Measurements from ENCODE around the gene IGFBP3. TPM values are rescaled to one million over a fixed set of nuclear protein-coding genes. Genes with fewer than 3 reads are reported as not detected.

IGFBP3 gene
- total and polyA plus RNA-seq, 2 of the 13 experiments (the other 11 are each of a cell fraction or from before 2014, with no cell fraction given), result 57.5 TPM; not detected in 1

- no peak for TF ChIP-seq ZNF597 (CRISPR knock-in tag; IDR thresholded peaks at IDR 0.05)
- TF ChIP-seq BRCA1 (CRISPR knock-in tag; IDR thresholded peaks at IDR 0.05), result peak; percentile 95
- peak; percentile 94; the same call in 1 of the 2 replicates for TF ChIP-seq ZNF484 (CRISPR knock-in tag; IDR thresholded peaks at IDR 0.05; ENCODE audit: borderline replicate concordance, low read depth)
- TF ChIP-seq IRF9 (CRISPR knock-in tag; IDR thresholded peaks at IDR 0.05; ENCODE audit: borderline replicate concordance), result peak; percentile 81; the same call in 1 of the 2 replicates
- 0 out of 2 replicates have a peak, but pooled peaks have one; percentile 88 for TF ChIP-seq ZNF660 (CRISPR knock-in tag; IDR thresholded peaks at IDR 0.05; ENCODE audit: borderline replicate concordance, low read depth)
- TF ChIP-seq KAT8 (CRISPR knock-in tag; IDR thresholded peaks at IDR 0.05), result peak; percentile 49; the same call in 1 of the 2 replicates
- TF ChIP-seq SETDB1 (CRISPR knock-in tag; IDR thresholded peaks at IDR 0.05; ENCODE audit: borderline replicate concordance), result no peak
- TF ChIP-seq HDAC1 (CRISPR knock-in tag; IDR thresholded peaks at IDR 0.05), result peak; percentile 85
- TF ChIP-seq POLR2G (IDR thresholded peaks at IDR 0.05; ENCODE audit: low read depth, low read length), result peak; percentile 91
- TF ChIP-seq ZNF430 (CRISPR knock-in tag; IDR thresholded peaks at IDR 0.05), result peak; percentile 93
- peak; percentile 83 for TF ChIP-seq SKIL (CRISPR knock-in tag; IDR thresholded peaks at IDR 0.05; ENCODE audit: borderline replicate concordance)
- TF ChIP-seq ZNF547 (CRISPR knock-in tag; IDR thresholded peaks at IDR 0.05), result peak; percentile 93
- peak; percentile 78; the same call in 1 of the 2 replicates for TF ChIP-seq ZNF317 (CRISPR knock-in tag; IDR thresholded peaks at IDR 0.05)
- TF ChIP-seq AFF4 (CRISPR knock-in tag; IDR thresholded peaks at IDR 0.05), result peak; percentile 99
- peak; percentile 88; the same call in 1 of the 2 replicates for TF ChIP-seq REXO4 (CRISPR knock-in tag; IDR thresholded peaks at IDR 0.05; ENCODE audit: borderline replicate concordance)
- peak; percentile 83; the same call in 1 of the 2 replicates for TF ChIP-seq ZBTB1 (CRISPR knock-in tag; IDR thresholded peaks at IDR 0.05; ENCODE audit: borderline replicate concordance)
- peak; percentile 97 for TF ChIP-seq MEIS1 (CRISPR knock-in tag; IDR thresholded peaks at IDR 0.05; ENCODE audit: borderline replicate concordance)
- TF ChIP-seq DPF2 (CRISPR knock-in tag; IDR thresholded peaks at IDR 0.05; ENCODE audit: borderline replicate concordance, low read depth), result peak; percentile 14
- peak; percentile 66; the same call in 1 of the 2 replicates for TF ChIP-seq ZNF333 (CRISPR knock-in tag; IDR thresholded peaks at IDR 0.05; ENCODE audit: borderline replicate concordance)
These were observed 32.7 kb downstream of the IGFBP3 start, which contains the start of gene IGFBP1 (continued) for GRCh38 chr7:45888185-45888992.

Data from HepG2 (cell line).